HEK293 (cell line): ENCODE data around the gene DEAF1.

Source experiments
- CTCF ChIA-PET: fragments of 350-600 bp; formaldehyde crosslinking; extraction: SDS; loops from one replicate; lab custom pipeline; 2021; ENCODE audit warnings: antibody characterized with exemption; lab: Yijun Ruan, JAX
- POLR2A ChIA-PET: fragments of 300-600 bp; formaldehyde crosslinking; extraction: SDS; loops from one replicate; lab custom pipeline; 2020; ENCODE audit warnings: antibody characterized with exemption, inconsistent platforms; lab: Yijun Ruan, JAX
- H3K27ac ChIP-seq: fragments of 200-500 bp; sonication (Bioruptor generic); 2 replicates; pipeline ENCODE4 v1.5.1; 2014; ENCODE audit warnings: low read depth, low read length, control low read depth, inconsistent platforms; ENCODE audit errors: extremely low read depth
- H3K36me3 ChIP-seq, 2 experiments: fragments of 200-500 bp in 1 of 2; sonication (Bioruptor generic) in 1 of 2; 1 replicate in 1 of 2; 2 replicates in 1 of 2; pipeline ENCODE4 v1.5.1; 2014 to 2017; ENCODE audit warnings: inconsistent platforms in 2 of 2, low read length in 2 of 2; ENCODE audit not compliant: control insufficient read depth in 2 of 2, insufficient read depth in 1 of 2
- H3K4me1 ChIP-seq: fragments of 200-500 bp; sonication (Bioruptor generic); 2 replicates; pipeline ENCODE4 v1.5.1; 2014; ENCODE audit warnings: mild to moderate bottlenecking, low read length, inconsistent platforms; ENCODE audit not compliant: control insufficient read depth, insufficient read depth
- H3K4me3 ChIP-seq: 2 replicates; pipeline ENCODE4 v1.5.1; 2011; ENCODE audit warnings: low read depth, mild to moderate bottlenecking, control low read depth, low read length, moderate library complexity
- H3K9me3 ChIP-seq: fragments of 200-500 bp; sonication (Bioruptor generic); 2 replicates; pipeline ENCODE4 v1.5.1; 2014; ENCODE audit warnings: low read depth, low read length, inconsistent platforms; ENCODE audit not compliant: control insufficient read depth, insufficient read depth
- GLIS1 ChIP-seq: fragments of 450-650 bp; formaldehyde crosslinking; IDR thresholded peaks from 2 replicates; pipeline ENCODE4 v1.5.1; 2016; ENCODE audit warnings: missing biosample characterization, missing genetic modification characterization
- GLIS2 ChIP-seq: fragments of 450-650 bp; formaldehyde crosslinking; IDR thresholded peaks from 2 replicates; pipeline ENCODE4 v1.5.1; 2016; ENCODE audit warnings: missing biosample characterization, missing genetic modification characterization
- KLF9 ChIP-seq: fragments of 450-650 bp; formaldehyde crosslinking; IDR thresholded peaks from 2 replicates; pipeline ENCODE4 v1.5.1; 2016; ENCODE audit warnings: missing biosample characterization, missing genetic modification characterization, low read depth
- ZBTB21 ChIP-seq: fragments of 450-650 bp; formaldehyde crosslinking; IDR thresholded peaks from 2 replicates; pipeline ENCODE4 v1.5.1; 2017; ENCODE audit warnings: missing biosample characterization, missing genetic modification characterization
- ZFP69B ChIP-seq: fragments of 450-650 bp; formaldehyde crosslinking; IDR thresholded peaks from 2 replicates; pipeline ENCODE4 v1.5.1; 2016; ENCODE audit warnings: missing biosample characterization, missing genetic modification characterization
- ZNF24 ChIP-seq: fragments of 450-650 bp; formaldehyde crosslinking; IDR thresholded peaks from 2 replicates; pipeline ENCODE4 v1.5.1; 2016; ENCODE audit warnings: missing biosample characterization, missing genetic modification characterization
- ZNF555 ChIP-seq: fragments of 450-650 bp; formaldehyde crosslinking; conservative IDR thresholded peaks from 2 replicates; pipeline ENCODE4 v1.5.1; 2017; ENCODE audit warnings: missing biosample characterization, mild to moderate bottlenecking, missing genetic modification characterization, inconsistent platforms
- ZNF600 ChIP-seq: fragments of 450-650 bp; formaldehyde crosslinking; IDR thresholded peaks from 2 replicates; pipeline ENCODE4 v1.5.1; 2016; ENCODE audit warnings: missing biosample characterization, missing genetic modification characterization
- ZNF610 ChIP-seq: fragments of 450-650 bp; formaldehyde crosslinking; IDR thresholded peaks from 2 replicates; pipeline ENCODE4 v1.5.1; 2016; ENCODE audit warnings: missing biosample characterization, missing genetic modification characterization, borderline replicate concordance
- ZNF621 ChIP-seq: fragments of 450-650 bp; formaldehyde crosslinking; IDR thresholded peaks from 2 replicates; pipeline ENCODE4 v1.5.1; 2017; ENCODE audit warnings: missing biosample characterization, missing genetic modification characterization
- ZNF623 ChIP-seq: fragments of 450-650 bp; formaldehyde crosslinking; IDR thresholded peaks from 2 replicates; pipeline ENCODE4 v1.5.1; 2016; ENCODE audit warnings: missing biosample characterization, missing genetic modification characterization
- ZNF660 ChIP-seq: fragments of 450-650 bp; IDR thresholded peaks from 2 replicates; pipeline ENCODE4 v1.5.1; 2018; ENCODE audit warnings: missing biosample characterization, mild to moderate bottlenecking, missing genetic modification characterization
- ZNF791 ChIP-seq: fragments of 450-650 bp; formaldehyde crosslinking; IDR thresholded peaks from 2 replicates; pipeline ENCODE4 v1.5.1; 2016; ENCODE audit warnings: missing biosample characterization, missing genetic modification characterization
- ZNF792 ChIP-seq: fragments of 450-650 bp; formaldehyde crosslinking; IDR thresholded peaks from 2 replicates; pipeline ENCODE4 v1.5.1; 2016; ENCODE audit warnings: missing biosample characterization, missing genetic modification characterization
- ZNF837 ChIP-seq: fragments of 450-650 bp; formaldehyde crosslinking; IDR thresholded peaks from 2 replicates; pipeline ENCODE4 v1.5.1; 2016; ENCODE audit warnings: missing biosample characterization, missing genetic modification characterization
- TF ChIP-seq, protein P1 (sequence below): fragments of 450-650 bp; formaldehyde crosslinking; IDR thresholded peaks from 2 replicates; pipeline ENCODE4 v1.5.1; 2016; ENCODE audit warnings: missing biosample characterization, missing genetic modification characterization, low read depth
- TF ChIP-seq, protein P2 (sequence below): fragments of 450-650 bp; formaldehyde crosslinking; IDR thresholded peaks from 2 replicates; pipeline ENCODE4 v1.5.1; 2016; ENCODE audit warnings: missing biosample characterization, missing genetic modification characterization
- TF ChIP-seq, protein P3 (sequence below): fragments of 450-650 bp; formaldehyde crosslinking; IDR thresholded peaks from 2 replicates; pipeline ENCODE4 v1.5.1; 2016; ENCODE audit warnings: missing biosample characterization, missing genetic modification characterization
- TF ChIP-seq, protein P4 (sequence below): fragments of 450-650 bp; formaldehyde crosslinking; IDR thresholded peaks from 2 replicates; pipeline ENCODE4 v1.5.1; 2016; ENCODE audit warnings: missing biosample characterization, missing genetic modification characterization
- TF ChIP-seq, protein P5 (sequence below): fragments of 450-650 bp; formaldehyde crosslinking; conservative IDR thresholded peaks from 2 replicates; pipeline ENCODE4 v1.5.1; 2016; ENCODE audit warnings: low read depth, missing biosample characterization, missing genetic modification characterization

DEAF1 gene

DNA sequence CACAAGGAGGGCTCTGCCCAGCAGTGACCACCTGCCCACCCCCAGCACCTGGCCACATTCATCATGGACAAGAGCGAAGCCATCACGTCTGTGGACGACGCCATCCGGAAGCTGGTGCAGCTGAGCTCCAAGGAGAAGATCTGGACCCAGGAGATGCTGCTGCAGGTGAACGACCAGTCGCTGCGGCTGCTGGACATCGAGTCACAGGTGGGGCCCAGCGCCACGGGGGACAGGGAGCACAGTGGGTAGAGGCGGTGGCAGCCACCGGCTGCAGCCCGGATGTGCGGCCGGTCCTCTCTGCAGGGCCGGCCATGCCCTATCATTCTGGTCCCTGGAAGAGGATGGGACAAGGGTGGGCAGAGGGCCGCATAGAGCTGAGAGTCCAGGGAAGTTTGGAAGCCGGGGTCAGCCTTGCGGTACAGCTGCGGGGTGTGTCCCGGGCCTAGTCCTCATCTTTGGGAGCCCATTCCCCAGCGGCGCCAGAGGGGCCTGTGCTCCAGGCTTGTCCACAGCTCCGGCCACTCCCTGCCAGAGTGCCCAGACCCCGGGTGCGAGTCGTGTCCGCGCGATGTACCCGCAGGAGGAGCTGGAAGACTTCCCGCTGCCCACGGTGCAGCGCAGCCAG lies 25.1 kb upstream of the DEAF1 start (continued):
- no peak for TF ChIP-seq ZNF660
- TF ChIP-seq, protein P1, sequence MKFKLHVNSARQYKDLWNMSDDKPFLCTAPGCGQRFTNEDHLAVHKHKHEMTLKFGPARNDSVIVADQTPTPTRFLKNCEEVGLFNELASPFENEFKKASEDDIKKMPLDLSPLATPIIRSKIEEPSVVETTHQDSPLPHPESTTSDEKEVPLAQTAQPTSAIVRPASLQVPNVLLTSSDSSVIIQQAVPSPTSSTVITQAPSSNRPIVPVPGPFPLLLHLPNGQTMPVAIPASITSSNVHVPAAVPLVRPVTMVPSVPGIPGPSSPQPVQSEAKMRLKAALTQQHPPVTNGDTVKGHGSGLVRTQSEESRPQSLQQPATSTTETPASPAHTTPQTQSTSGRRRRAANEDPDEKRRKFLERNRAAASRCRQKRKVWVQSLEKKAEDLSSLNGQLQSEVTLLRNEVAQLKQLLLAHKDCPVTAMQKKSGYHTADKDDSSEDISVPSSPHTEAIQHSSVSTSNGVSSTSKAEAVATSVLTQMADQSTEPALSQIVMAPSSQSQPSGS (tag by site-specific recombination): no peak
- no peak for TF ChIP-seq ZNF623 (tag by site-specific recombination)
- TF ChIP-seq ZNF24: no peak

DNA sequence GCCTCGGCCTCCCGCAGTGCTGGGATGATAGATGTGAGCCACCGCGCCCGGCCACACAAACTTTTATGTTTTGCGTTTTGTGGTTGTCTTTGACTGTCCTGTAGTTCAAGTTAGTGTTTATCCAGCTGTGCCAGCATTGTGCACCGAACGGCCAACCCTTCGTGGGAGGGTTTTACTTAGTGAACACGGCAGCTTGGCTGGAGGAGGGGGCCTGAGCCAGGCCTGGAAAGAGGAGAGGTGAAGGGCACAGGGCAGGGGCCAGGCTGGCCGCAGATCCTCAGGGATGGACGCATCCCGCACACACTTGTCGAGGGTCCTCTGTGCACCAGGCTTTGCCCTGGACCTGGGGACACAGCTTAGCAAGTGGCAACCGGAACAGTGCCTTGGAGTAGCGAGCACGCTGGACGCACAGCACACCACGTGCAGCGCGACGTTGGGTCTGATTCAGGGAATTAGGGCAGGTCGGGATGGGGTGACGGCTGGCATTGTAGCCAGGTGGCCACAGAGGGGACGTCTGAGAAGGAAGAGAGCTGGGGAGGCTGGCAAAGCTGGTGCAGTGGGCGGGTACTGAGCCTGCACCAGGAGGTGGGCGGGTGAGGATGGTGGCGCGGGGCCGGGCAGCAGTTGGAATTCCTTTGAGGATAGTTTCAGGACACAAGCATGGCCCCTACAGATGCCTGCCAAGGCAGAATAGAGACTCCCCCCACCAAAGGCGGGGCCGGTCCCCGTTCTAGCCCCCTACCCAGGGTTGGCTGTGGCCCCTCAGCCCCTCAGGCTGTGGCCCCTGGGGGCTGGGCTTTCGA lies 24.4 kb upstream of the DEAF1 start:
- H3K4me3 ChIP-seq: no peak overlapping the region
- no peak overlapping the region for H3K27ac ChIP-seq
- H3K9me3 ChIP-seq: no peaks in the 10 kb centered on the region
- CTCF ChIA-PET: interaction anchor here (0.6 kb wide), 1 partner anchor 134 kb away, joined by 3 read pairs; no protein-coding TSS in a partner anchor
- TF ChIP-seq ZNF600: no peak
- TF ChIP-seq GLIS1: 0 out of 2 replicates have a peak, but pooled peaks have one; percentile 20
- no peak for TF ChIP-seq KLF9 (tag by site-specific recombination)
- no peak for TF ChIP-seq ZBTB21 (tag by site-specific recombination)
- TF ChIP-seq ZNF621 (tag by site-specific recombination): no peak
- TF ChIP-seq GLIS2 (tag by site-specific recombination): no peak
- TF ChIP-seq, protein P2, sequence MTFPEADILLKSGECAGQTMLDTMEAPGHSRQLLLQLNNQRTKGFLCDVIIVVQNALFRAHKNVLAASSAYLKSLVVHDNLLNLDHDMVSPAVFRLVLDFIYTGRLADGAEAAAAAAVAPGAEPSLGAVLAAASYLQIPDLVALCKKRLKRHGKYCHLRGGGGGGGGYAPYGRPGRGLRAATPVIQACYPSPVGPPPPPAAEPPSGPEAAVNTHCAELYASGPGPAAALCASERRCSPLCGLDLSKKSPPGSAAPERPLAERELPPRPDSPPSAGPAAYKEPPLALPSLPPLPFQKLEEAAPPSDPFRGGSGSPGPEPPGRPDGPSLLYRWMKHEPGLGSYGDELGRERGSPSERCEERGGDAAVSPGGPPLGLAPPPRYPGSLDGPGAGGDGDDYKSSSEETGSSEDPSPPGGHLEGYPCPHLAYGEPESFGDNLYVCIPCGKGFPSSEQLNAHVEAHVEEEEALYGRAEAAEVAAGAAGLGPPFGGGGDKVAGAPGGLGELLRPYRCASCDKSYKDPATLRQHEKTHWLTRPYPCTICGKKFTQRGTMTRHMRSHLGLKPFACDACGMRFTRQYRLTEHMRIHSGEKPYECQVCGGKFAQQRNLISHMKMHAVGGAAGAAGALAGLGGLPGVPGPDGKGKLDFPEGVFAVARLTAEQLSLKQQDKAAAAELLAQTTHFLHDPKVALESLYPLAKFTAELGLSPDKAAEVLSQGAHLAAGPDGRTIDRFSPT: peak; percentile 30; the same call in 1 of the 2 replicates
- TF ChIP-seq, all 188 proteins: peak for 2
- H3K4me1 ChIP-seq: no peaks in the 10 kb centered on the region
- H3K36me3 ChIP-seq: no peaks in the 10 kb centered on the region
- POLR2A ChIA-PET: interaction anchor here (0.6 to 0.9 kb wide), 2 partner anchors 12 to 24 kb away, joined by 3 read pairs; partner anchors contain the start of gene DEAF1

DNA sequence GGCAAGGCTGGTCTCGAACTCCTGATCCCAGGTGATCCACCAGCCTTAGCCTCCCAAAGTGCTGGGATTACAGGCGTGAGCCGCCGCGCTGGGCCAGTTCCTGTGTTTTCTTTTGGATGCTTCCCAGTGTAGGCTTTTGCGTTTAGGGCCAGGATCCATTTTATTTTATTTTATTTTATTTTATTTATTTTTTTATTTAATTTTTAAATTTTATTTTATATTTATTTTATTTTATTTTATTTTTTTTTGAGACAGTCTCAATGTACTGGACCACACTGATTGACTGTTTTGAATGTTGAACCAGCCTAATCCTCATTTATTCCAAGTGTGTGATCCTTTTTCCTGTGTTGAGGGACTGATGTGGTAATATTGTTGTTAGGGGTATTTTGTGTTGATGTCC lies 19.4 kb upstream of the DEAF1 start:
- ChIA-PET POLR2A (no interaction called here), CTCF (interaction anchor here (0.6 kb wide), 1 partner anchor 108 kb away, joined by 4 read pairs; no protein-coding TSS in a partner anchor)
- Histone ChIP-seq H3K4me1 (no peaks in the 10 kb centered on the region), H3K4me3 (no peak overlapping the region), H3K9me3 (no peaks in the 10 kb centered on the region), H3K27ac (no peak overlapping the region), H3K36me3 (no peaks in the 10 kb centered on the region)
- TF ChIP-seq, protein P3, sequence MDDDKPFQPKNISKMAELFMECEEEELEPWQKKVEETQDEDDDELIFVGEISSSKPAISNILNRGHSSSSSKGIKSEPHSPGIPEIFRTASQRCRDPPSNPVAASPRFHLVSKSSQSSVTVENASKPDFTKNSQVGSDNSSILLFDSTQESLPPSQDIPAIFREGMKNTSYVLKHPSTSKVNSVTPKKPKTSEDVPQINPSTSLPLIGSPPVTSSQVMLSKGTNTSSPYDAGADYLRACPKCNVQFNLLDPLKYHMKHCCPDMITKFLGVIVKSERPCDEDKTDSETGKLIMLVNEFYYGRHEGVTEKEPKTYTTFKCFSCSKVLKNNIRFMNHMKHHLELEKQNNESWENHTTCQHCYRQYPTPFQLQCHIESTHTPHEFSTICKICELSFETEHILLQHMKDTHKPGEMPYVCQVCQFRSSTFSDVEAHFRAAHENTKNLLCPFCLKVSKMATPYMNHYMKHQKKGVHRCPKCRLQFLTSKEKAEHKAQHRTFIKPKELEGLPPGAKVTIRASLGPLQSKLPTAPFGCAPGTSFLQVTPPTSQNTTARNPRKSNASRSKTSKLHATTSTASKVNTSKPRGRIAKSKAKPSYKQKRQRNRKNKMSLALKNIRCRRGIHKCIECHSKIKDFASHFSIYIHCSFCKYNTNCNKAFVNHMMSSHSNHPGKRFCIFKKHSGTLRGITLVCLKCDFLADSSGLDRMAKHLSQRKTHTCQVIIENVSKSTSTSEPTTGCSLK (tag by site-specific recombination): no peak
- TF ChIP-seq, protein P4, sequence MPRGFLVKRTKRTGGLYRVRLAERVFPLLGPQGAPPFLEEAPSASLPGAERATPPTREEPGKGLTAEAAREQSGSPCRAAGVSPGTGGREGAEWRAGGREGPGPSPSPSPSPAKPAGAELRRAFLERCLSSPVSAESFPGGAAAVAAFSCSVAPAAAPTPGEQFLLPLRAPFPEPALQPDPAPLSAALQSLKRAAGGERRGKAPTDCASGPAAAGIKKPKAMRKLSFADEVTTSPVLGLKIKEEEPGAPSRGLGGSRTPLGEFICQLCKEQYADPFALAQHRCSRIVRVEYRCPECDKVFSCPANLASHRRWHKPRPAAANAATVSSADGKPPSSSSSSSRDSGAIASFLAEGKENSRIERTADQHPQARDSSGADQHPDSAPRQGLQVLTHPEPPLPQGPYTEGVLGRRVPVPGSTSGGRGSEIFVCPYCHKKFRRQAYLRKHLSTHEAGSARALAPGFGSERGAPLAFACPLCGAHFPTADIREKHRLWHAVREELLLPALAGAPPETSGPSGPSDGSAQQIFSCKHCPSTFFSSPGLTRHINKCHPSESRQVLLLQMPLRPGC: no peak
- TF ChIP-seq ZNF792 (tag by site-specific recombination) (no peak), ZNF555 (no peak), ZNF837 (tag by site-specific recombination) (no peak), ZNF610 (tag by site-specific recombination) (no peak), ZFP69B (tag by site-specific recombination) (no peak), ZNF791 (tag by site-specific recombination) (no peak)
- TF ChIP-seq, protein P5, sequence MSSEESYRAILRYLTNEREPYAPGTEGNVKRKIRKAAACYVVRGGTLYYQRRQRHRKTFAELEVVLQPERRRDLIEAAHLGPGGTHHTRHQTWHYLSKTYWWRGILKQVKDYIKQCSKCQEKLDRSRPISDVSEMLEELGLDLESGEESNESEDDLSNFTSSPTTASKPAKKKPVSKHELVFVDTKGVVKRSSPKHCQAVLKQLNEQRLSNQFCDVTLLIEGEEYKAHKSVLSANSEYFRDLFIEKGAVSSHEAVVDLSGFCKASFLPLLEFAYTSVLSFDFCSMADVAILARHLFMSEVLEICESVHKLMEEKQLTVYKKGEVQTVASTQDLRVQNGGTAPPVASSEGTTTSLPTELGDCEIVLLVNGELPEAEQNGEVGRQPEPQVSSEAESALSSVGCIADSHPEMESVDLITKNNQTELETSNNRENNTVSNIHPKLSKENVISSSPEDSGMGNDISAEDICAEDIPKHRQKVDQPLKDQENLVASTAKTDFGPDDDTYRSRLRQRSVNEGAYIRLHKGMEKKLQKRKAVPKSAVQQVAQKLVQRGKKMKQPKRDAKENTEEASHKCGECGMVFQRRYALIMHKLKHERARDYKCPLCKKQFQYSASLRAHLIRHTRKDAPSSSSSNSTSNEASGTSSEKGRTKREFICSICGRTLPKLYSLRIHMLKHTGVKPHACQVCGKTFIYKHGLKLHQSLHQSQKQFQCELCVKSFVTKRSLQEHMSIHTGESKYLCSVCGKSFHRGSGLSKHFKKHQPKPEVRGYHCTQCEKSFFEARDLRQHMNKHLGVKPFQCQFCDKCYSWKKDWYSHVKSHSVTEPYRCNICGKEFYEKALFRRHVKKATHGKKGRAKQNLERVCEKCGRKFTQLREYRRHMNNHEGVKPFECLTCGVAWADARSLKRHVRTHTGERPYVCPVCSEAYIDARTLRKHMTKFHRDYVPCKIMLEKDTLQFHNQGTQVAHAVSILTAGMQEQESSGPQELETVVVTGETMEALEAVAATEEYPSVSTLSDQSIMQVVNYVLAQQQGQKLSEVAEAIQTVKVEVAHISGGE (tag by site-specific recombination): no peak
